Measurements from ENCODE around the gene ENPP3.

DNA sequence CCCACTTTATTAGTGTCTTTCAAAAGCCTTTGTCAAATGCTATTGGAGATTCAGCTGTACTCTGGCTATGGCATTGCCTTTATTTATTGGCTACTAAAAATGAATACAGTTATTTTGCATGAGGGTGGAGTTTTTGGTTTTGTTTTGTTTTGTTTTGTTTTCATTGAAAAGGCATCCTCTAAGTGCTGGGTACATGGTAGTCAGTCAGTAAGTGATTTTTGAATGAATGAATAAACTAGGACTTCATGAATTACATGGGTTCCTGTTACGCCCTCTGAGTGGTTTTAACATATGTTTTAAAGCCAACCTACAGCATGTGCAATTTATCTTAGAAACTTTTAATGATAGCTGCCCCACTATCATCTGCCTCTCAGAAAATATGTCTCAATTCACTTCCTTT lies 131.9 kb downstream of the ENPP3 start:
- no peak for TF ChIP-seq TAF1 (IDR thresholded peaks at IDR 0.05; ENCODE audit: borderline replicate concordance, low read depth, low read length)
- no peak for TF ChIP-seq POLR2A (IDR thresholded peaks at IDR 0.05; ENCODE audit: low read depth, low read length)
- TF ChIP-seq POLR2AphosphoS5 (IDR thresholded peaks at IDR 0.05; ENCODE audit: low read depth, low read length), result no peak
